C4-2B (cell line): ENCODE data around the gene TSSK3.

Source experiments
- H3K27ac ChIP-seq: fragments of 450-650 bp; 2 replicates; pipeline ENCODE4 v1.5.1; 2017
- ZFX ChIP-seq: fragments of 450-650 bp; IDR thresholded peaks from 2 replicates; pipeline ENCODE4 v1.6.1; 2017
- TF ChIP-seq, protein P1 (sequence below): fragments of 450-650 bp; conservative IDR thresholded peaks from 2 replicates; pipeline ENCODE4 v1.5.1; 2017; ENCODE audit warnings: mild to moderate bottlenecking

Gene TSSK3

DNA sequence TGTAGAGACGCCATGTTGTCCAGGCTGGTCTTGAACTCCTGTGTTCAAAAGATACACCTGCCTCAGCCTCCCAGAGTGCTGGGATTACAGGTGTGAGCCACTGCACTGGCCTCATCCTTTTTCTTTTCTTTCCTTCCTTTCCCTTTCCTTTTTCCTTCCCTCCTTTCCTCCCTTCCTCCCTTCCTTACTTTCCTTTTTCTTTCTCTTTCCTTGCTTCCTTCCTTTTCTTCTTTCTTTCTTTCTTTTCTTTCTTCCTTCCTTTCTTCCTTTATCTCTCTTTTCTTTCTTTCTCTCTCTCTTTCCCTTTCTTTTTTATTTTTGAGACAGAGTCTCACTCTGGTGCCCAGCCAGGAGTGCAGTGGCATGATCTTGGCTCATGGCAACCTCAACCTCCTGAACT lies 5.9 kb upstream of the TSSK3 start:
- H3K27ac ChIP-seq: no peak overlapping the region
- TF ChIP-seq ZFX: no peak
- TF ChIP-seq, protein P1, sequence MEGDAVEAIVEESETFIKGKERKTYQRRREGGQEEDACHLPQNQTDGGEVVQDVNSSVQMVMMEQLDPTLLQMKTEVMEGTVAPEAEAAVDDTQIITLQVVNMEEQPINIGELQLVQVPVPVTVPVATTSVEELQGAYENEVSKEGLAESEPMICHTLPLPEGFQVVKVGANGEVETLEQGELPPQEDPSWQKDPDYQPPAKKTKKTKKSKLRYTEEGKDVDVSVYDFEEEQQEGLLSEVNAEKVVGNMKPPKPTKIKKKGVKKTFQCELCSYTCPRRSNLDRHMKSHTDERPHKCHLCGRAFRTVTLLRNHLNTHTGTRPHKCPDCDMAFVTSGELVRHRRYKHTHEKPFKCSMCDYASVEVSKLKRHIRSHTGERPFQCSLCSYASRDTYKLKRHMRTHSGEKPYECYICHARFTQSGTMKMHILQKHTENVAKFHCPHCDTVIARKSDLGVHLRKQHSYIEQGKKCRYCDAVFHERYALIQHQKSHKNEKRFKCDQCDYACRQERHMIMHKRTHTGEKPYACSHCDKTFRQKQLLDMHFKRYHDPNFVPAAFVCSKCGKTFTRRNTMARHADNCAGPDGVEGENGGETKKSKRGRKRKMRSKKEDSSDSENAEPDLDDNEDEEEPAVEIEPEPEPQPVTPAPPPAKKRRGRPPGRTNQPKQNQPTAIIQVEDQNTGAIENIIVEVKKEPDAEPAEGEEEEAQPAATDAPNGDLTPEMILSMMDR: no peak

DNA sequence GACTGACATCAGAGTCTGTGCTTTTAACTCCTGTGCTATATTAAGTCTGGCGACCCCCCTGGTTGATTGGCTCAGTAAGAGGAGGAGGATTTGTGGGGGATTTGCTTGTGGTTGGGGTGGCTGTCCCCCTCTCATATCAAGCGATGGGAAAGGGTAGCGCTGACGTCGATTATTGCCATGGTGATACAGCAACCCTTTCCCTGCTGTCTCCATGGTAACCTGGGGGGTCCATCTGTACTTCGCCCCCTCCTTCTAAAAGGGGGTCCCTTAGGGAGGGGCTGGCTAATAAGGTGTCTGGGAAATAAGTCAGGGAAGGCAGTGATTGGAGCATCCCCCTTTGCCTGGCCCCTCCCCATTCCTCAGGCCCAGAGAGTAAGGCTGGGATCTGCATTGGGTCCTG lies 4.7 kb upstream of the TSSK3 start:
- H3K27ac ChIP-seq: no peak overlapping the region
- no peak for TF ChIP-seq ZFX
- TF ChIP-seq, protein P1: no peak

DNA sequence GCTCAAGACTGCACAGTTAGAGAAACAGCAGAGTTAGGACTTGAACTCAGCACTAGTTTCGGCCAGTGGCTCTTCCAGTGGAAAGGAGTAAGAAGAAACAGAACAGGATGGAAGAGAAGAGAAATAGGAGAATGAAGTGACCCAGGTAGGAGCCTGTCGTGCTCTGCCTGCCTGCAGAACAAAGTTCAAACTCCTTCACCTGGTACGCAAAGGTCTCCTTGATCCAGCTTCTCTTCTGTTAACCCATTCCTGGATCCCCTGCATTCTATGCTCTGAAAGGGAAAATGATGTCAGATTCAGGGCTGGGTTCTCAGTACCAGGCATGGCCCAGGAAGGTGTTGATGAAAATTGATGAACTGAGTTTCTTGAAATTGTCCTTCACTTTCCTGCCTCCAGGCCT lies 3.9 kb upstream of the TSSK3 start:
- H3K27ac ChIP-seq: no peak overlapping the region
- TF ChIP-seq, protein P1: no peak
- no peak for TF ChIP-seq ZFX

DNA sequence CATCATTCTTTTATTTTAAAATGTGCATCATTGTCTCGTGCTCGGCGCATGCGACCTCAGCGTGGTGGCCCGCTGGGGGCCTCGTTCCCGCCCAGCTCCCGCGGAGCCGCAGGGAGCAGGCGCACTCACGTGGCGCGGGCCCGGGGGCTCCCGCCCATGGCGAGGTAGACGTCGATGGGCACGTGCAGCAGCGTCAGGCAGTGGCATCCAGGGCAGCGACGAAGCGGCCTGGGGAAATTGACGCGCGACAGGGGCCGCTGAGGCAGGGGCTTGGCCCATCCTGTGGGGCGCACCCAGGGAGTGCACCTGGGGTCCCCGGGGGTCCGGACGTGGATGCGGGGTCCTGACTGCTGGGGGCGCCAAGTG lies 1.0 kb upstream of the TSSK3 start:
- no peak overlapping the region for H3K27ac ChIP-seq
- TF ChIP-seq, protein P1: no peak
- no peak for TF ChIP-seq ZFX

DNA sequence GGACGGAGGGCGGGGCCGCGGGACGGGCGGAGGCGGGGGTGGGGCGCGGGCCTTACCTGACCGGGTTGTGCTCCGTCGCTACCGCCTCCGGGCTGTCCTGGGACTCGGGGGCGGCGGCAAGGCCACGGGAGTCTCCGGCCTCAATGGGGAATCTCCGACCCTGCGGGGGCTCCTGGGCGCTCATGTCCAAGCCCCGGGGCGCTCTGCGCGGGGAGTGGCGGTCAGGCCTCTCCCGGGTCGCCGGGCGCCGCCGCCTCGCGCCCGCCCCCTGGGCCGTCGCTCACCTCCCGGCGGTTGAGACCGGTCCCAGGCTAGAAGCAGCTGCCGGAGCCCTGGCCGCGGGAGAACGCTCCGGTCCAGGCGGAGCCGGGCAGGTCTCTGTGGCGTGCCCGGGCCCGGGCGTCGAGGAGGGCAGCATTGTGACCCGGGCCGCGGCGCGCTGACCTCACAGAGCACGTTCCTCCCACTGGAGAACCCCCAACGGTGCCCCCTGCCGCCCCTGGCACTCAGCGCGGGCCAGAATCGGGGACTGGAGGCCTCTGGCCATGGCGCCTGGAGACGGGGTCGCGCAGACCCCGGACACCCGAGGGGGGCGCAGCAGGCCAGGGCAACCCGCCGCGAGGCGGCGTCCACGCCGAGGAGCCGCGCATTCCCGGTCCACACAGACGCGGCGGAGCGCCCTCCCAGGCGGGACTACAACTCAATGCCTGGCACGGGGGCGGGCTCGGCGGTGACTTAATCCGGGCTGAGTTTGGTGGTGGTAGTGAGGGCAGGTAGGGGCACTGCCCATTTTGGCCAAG lies 465 bp upstream of the TSSK3 start:
- H3K27ac ChIP-seq: no peak overlapping the region
- TF ChIP-seq ZFX: no peak
- TF ChIP-seq, protein P1: no peak

DNA sequence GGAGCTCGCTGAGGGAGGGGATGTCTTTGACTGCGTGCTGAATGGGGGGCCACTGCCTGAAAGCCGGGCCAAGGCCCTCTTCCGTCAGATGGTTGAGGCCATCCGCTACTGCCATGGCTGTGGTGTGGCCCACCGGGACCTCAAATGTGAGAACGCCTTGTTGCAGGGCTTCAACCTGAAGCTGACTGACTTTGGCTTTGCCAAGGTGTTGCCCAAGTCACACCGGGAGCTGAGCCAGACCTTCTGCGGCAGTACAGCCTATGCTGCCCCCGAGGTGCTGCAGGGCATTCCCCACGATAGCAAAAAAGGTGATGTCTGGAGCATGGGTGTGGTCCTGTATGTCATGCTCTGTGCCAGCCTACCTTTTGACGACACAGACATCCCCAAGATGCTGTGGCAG lies 1.4 kb downstream of the TSSK3 start:
- TF ChIP-seq, protein P1: no peak
- no peak for TF ChIP-seq ZFX
- no peak overlapping the region for H3K27ac ChIP-seq

DNA sequence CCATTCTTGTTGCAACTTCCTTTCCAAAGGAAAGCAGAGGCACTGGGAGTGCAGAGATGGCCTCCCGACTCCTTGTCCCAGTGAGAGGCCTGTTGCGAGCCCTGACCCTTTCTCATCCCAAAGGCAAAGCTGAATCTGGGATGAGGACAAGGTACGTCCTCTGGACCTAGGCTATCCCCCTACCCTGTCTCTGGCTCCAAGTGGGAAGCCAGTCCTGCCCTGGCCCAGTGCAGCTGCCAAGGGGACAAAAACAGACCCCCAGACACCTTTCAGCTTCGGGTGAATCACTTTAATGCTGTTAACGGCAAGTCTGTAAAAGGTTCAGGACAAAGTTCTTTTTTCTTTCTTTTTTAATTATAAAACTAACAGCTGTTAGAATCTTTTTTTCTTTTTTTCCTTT lies 2.5 kb downstream of the TSSK3 start:
- TF ChIP-seq ZFX: no peak
- TF ChIP-seq, protein P1: no peak

More for the DNA sequence above, 2.5 kb downstream of the TSSK3 start:
- H3K27ac ChIP-seq: no peak overlapping the region
